HepG2 (cell line): ENCODE data around the gene SAMD14. TPM values are rescaled to one million over a fixed set of nuclear protein-coding genes. Genes with fewer than 3 reads are reported as not detected.
A peak's percentile ranks its signal among the peaks of the same experiment; 100 is the strongest.

ENCODE experiments used
- ARID5B ChIP-seq: IDR thresholded peaks from 2 replicates; pipeline ENCODE4 v1.4.0; 2020; ENCODE audit warnings: mild to moderate bottlenecking, missing genetic modification reagents
- CEBPB ChIP-seq: IDR thresholded peaks from 2 replicates; pipeline ENCODE4 v1.6.1; 2011; ENCODE audit warnings: low read depth, low read length, improper control_type of control experiment, borderline replicate concordance
- CTCF ChIP-seq: sonication (generic); formaldehyde crosslinking; IDR thresholded peaks from 2 replicates; pipeline ENCODE4 v1.5.0; 2020; ENCODE audit warnings: mild to moderate bottlenecking, missing genetic modification reagents, moderate library complexity
- FLYWCH1 ChIP-seq: sonication (generic); formaldehyde crosslinking; IDR thresholded peaks from 2 replicates; pipeline ENCODE4 v1.8.1; 2023; ENCODE audit warnings: mild to moderate bottlenecking, missing genetic modification reagents
- IKZF4 ChIP-seq: sonication (generic); formaldehyde crosslinking; IDR thresholded peaks from 2 replicates; pipeline ENCODE4 v1.5.1; 2020; ENCODE audit warnings: borderline replicate concordance, mild to moderate bottlenecking, low read depth, missing genetic modification reagents; ENCODE audit errors: not compliant biosample characterization
- KDM6A ChIP-seq: IDR thresholded peaks from 2 replicates; pipeline ENCODE4 v1.6.1; 2016; ENCODE audit warnings: low read depth
- REL ChIP-seq: sonication (generic); formaldehyde crosslinking; conservative IDR thresholded peaks from 2 replicates; pipeline ENCODE4 v1.8.0; 2022; ENCODE audit warnings: mild to moderate bottlenecking, missing genetic modification reagents, moderate library complexity
- TFAP4 ChIP-seq: sonication (generic); IDR thresholded peaks from 2 replicates; pipeline ENCODE4 v1.6.1; 2016; ENCODE audit warnings: low read depth, borderline replicate concordance
- ZHX2 ChIP-seq, 2 experiments: sonication (generic) in 1 of 2; formaldehyde crosslinking in 1 of 2; IDR thresholded peaks; 2 replicates each; pipeline versions ENCODE4 v1.6.1 to v1.9.0; 2014 to 2022; ENCODE audit warnings: antibody characterized with exemption in 1 of 2, borderline replicate concordance in 1 of 2, inconsistent platforms in 1 of 2, low read depth in 1 of 2, missing genetic modification reagents in 1 of 2
- ZNF124 ChIP-seq: sonication (generic); formaldehyde crosslinking; IDR thresholded peaks from 2 replicates; pipeline ENCODE4 v1.4.0; 2020; ENCODE audit warnings: missing genetic modification reagents
- ZNF574 ChIP-seq: sonication (generic); formaldehyde crosslinking; IDR thresholded peaks from 2 replicates; pipeline ENCODE4 v1.4.0; 2020; ENCODE audit warnings: missing genetic modification reagents
- polyA plus RNA-seq, 8 experiments: library from polyadenylated mRNA; depleted of rRNA in 3 of 8; stranded (reverse) in 7 of 8; unstranded in 1 of 8; fragments of >200 nt; fragmentation: Illumina TruSeq in 4 of 8; extraction: Trizol in 4 of 8; gene quantifications; 2 replicates each; pipeline versions ENCODE4 v1.2.1 to v1.2.3, GENCODE V29; 2011 to 2016; ENCODE audit warnings: low read depth in 4 of 8, missing spikeins in 1 of 8, mixed read lengths in 1 of 8; ENCODE audit not compliant: insufficient read depth in 1 of 8
- total RNA-seq, 5 experiments: library from RNA; depleted of rRNA; stranded (reverse); fragments of >200 nt; fragmentation: Illumina TruSeq; extraction: Trizol; gene quantifications; 2 replicates each; pipeline ENCODE4 v1.2.3, GENCODE V29; 2016; ENCODE audit warnings: low read depth in 1 of 5

SAMD14 gene
- total and polyA plus RNA-seq, 2 of the 13 experiments (the other 11 are each of a cell fraction or from before 2014, with no cell fraction given) = 0.07 to 0.22 TPM

GRCh38 chr17:50102164-50102991 is 27.6 kb downstream of the SAMD14 start (continued):
- TF ChIP-seq ZHX2 (IDR thresholded peaks at IDR 0.05; ENCODE audit: low read depth) = no peak
- no peak for TF ChIP-seq ZHX2 (CRISPR knock-in tag; IDR thresholded peaks at IDR 0.05; ENCODE audit: borderline replicate concordance)
- TF ChIP-seq KDM6A (CRISPR knock-in tag) = peak; percentile 81
- no peak for TF ChIP-seq CEBPB
- 0 out of 2 replicates have a peak, but pooled peaks have one; percentile 6 for TF ChIP-seq ZNF574 (CRISPR knock-in tag)
- no peak for TF ChIP-seq REL (CRISPR knock-in tag)
- peak; percentile 31 for TF ChIP-seq CTCF (CRISPR knock-in tag)
- TF ChIP-seq TFAP4 = peak; percentile 82; the same call in 1 of the 2 replicates
- 0 out of 2 replicates have a peak, but pooled peaks have one; percentile 46 for TF ChIP-seq ZNF124 (CRISPR knock-in tag)
- TF ChIP-seq ARID5B (CRISPR knock-in tag) = peak; percentile 52
- no peak for TF ChIP-seq IKZF4
- TF ChIP-seq FLYWCH1 (CRISPR knock-in tag) = no peak
